Testis (tissue), 2 donors: ENCODE data around the gene SIGLECL1.
"Not testable (repeated sequence)": the region's sequence is repeated elsewhere in the genome, so short reads cannot be mapped to it uniquely, and the experiment has no call there.

ENCODE experiments used
- POLR2A ChIP-seq: fragments of 450-650 bp; IDR thresholded peaks from one replicate; pipeline ENCODE4 v1.6.1; 2017; ENCODE audit warnings: antibody characterized with exemption, mild to moderate bottlenecking, moderate library complexity
- TF ChIP-seq, protein P1 (sequence below), 3 experiments: fragments of 450-650 bp in 2 of 3; fragments of 200-600 bp in 1 of 3; sonication (generic) in 1 of 3; IDR thresholded peaks; one replicate each; pipeline ENCODE4 v1.5.1; 2016 to 2019; ENCODE audit warnings: antibody characterized with exemption in 3 of 3, mild to moderate bottlenecking in 2 of 3, moderate library complexity in 1 of 3

DNA sequence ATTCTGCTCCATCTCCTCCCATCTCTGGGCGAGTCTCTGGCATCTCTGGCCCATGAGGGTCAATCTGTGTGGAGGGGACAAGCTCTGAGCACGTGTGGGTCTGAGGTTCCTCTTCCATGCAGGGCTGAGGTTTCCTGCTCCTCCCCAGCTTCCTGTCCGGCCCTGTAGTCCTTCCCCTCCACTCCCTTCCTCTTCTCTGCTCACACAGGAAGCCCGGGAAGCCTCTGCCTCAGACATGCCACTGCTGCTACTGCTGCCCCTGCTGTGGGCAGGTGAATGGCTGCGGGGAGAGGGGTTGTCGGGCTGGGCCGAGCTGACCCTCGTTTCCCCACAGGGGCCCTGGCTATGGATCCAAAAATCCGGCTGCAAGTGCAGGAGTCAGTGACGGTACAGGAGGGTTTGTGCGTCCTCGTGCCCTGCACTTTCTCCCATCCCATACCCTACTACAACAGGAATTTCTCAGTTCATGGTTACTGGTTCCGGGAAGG, 40.0 kb upstream of the SIGLECL1 start:
- not testable (repeated sequence) for TF ChIP-seq POLR2A
- TF ChIP-seq, protein P1, sequence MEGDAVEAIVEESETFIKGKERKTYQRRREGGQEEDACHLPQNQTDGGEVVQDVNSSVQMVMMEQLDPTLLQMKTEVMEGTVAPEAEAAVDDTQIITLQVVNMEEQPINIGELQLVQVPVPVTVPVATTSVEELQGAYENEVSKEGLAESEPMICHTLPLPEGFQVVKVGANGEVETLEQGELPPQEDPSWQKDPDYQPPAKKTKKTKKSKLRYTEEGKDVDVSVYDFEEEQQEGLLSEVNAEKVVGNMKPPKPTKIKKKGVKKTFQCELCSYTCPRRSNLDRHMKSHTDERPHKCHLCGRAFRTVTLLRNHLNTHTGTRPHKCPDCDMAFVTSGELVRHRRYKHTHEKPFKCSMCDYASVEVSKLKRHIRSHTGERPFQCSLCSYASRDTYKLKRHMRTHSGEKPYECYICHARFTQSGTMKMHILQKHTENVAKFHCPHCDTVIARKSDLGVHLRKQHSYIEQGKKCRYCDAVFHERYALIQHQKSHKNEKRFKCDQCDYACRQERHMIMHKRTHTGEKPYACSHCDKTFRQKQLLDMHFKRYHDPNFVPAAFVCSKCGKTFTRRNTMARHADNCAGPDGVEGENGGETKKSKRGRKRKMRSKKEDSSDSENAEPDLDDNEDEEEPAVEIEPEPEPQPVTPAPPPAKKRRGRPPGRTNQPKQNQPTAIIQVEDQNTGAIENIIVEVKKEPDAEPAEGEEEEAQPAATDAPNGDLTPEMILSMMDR (IDR thresholded peaks at IDR 0.05) = not testable (repeated sequence)
